ENCODE measurements around the gene BNIP3. TPM values are rescaled to one million over a fixed set of nuclear protein-coding genes. Genes with fewer than 3 reads are reported as not detected.
A peak's percentile ranks its signal among the peaks of the same experiment; 100 is the strongest.

Gene BNIP3
- total and polyA plus RNA-seq, 2 of the 13 experiments (the other 11 are each of a cell fraction or from before 2014, with no cell fraction given) = 73.7 to 223 TPM

DNA sequence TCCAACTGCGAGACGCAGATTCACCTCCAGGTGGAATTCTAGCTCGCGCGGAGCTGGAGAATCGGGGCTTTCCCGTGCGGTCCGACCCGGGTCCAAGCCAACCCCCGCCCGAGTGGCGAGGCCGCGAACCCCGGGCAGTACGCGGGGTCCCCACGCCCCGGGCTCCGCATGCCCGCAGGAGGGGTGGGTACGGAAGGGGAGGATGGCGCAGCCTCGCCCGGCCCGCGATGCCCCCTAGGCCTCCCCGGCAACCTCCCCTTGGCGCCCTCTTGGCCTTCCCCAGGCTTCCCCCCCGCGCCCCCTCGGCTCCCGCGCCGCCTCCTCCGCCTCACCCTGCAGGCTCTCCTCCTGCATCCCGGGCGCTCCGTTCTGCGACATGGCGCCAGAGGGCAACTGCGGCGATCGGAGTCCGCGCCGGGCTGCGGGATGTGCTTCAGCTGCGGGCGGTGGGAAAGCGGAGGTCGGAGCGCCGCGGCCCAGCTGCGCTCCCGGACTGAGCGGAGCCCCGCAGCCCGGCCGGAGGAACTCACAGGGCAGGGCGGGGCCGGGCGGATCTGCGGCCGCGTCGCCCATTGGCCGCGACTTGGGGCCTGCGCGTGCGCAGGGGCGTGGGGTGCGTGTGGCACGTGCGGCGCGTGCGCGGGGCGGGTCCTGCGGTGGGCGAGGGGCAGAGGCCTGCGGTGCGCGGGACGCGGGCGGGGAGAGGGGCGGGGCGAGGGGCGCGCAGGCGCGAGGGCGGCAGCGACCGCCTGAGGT is at the start of gene BNIP3 (continued):
- TF ChIP-seq, protein P1, sequence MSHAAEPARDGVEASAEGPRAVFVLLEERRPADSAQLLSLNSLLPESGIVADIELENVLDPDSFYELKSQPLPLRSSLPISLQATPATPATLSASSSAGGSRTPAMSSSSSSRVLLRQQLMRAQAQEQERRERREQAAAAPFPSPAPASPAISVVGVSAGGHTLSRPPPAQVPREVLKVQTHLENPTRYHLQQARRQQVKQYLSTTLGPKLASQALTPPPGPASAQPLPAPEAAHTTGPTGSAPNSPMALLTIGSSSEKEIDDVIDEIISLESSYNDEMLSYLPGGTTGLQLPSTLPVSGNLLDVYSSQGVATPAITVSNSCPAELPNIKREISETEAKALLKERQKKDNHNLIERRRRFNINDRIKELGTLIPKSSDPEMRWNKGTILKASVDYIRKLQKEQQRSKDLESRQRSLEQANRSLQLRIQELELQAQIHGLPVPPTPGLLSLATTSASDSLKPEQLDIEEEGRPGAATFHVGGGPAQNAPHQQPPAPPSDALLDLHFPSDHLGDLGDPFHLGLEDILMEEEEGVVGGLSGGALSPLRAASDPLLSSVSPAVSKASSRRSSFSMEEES (CRISPR knock-in tag; IDR thresholded peaks at IDR 0.05) = no peak
- TF ChIP-seq, protein P2, sequence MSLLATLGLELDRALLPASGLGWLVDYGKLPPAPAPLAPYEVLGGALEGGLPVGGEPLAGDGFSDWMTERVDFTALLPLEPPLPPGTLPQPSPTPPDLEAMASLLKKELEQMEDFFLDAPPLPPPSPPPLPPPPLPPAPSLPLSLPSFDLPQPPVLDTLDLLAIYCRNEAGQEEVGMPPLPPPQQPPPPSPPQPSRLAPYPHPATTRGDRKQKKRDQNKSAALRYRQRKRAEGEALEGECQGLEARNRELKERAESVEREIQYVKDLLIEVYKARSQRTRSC (CRISPR knock-in tag; IDR thresholded peaks at IDR 0.05; ENCODE audit: low read depth) = no peak
- TF ChIP-seq ZNF790 (CRISPR knock-in tag; IDR thresholded peaks at IDR 0.05; ENCODE audit: borderline replicate concordance) (no peak; the same call in 1 of the 2 replicates), HCFC1 (IDR thresholded peaks at IDR 0.05; ENCODE audit: low read depth, low read length) (no peak), ZMYM2 (CRISPR knock-in tag; IDR thresholded peaks at IDR 0.05) (no peak), SIX4 (CRISPR knock-in tag; IDR thresholded peaks at IDR 0.05) (peak; percentile 34; the same call in 1 of the 2 replicates), HNF4A (CRISPR knock-in tag; IDR thresholded peaks at IDR 0.05) (no peak; the same call in 1 of the 2 replicates), FOXK2 (IDR thresholded peaks at IDR 0.05) (no peak), MEIS2 (CRISPR knock-in tag; IDR thresholded peaks at IDR 0.05) (no peak; the same call in 1 of the 2 replicates), KLF9 (CRISPR knock-in tag; IDR thresholded peaks at IDR 0.05; ENCODE audit: low read depth) (no peak), SYNCRIP (IDR thresholded peaks at IDR 0.05; ENCODE audit: insufficient read depth, low read depth, low read length) (no peak), HES4 (CRISPR knock-in tag; IDR thresholded peaks at IDR 0.05; ENCODE audit: borderline replicate concordance) (peak; percentile 91), SRSF9 (IDR thresholded peaks at IDR 0.05; ENCODE audit: borderline replicate concordance, insufficient read depth, low read depth, low read length, poor library complexity, severe bottlenecking) (no peak), ZNF468 (CRISPR knock-in tag; IDR thresholded peaks at IDR 0.05) (peak; percentile 25; the same call in 1 of the 2 replicates), KAT2B (IDR thresholded peaks at IDR 0.05; ENCODE audit: borderline replicate concordance, low read depth, low read length) (no peak), CAMTA2 (CRISPR knock-in tag; IDR thresholded peaks at IDR 0.05; ENCODE audit: borderline replicate concordance) (no peak), ZFP41 (CRISPR knock-in tag; IDR thresholded peaks at IDR 0.05; ENCODE audit: borderline replicate concordance) (no peak)
- TF ChIP-seq, protein P3, sequence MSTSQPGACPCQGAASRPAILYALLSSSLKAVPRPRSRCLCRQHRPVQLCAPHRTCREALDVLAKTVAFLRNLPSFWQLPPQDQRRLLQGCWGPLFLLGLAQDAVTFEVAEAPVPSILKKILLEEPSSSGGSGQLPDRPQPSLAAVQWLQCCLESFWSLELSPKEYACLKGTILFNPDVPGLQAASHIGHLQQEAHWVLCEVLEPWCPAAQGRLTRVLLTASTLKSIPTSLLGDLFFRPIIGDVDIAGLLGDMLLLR (CRISPR knock-in tag; IDR thresholded peaks at IDR 0.05) = 0 out of 2 replicates have a peak, but pooled peaks have one; percentile 82
- TF ChIP-seq, protein P4, sequence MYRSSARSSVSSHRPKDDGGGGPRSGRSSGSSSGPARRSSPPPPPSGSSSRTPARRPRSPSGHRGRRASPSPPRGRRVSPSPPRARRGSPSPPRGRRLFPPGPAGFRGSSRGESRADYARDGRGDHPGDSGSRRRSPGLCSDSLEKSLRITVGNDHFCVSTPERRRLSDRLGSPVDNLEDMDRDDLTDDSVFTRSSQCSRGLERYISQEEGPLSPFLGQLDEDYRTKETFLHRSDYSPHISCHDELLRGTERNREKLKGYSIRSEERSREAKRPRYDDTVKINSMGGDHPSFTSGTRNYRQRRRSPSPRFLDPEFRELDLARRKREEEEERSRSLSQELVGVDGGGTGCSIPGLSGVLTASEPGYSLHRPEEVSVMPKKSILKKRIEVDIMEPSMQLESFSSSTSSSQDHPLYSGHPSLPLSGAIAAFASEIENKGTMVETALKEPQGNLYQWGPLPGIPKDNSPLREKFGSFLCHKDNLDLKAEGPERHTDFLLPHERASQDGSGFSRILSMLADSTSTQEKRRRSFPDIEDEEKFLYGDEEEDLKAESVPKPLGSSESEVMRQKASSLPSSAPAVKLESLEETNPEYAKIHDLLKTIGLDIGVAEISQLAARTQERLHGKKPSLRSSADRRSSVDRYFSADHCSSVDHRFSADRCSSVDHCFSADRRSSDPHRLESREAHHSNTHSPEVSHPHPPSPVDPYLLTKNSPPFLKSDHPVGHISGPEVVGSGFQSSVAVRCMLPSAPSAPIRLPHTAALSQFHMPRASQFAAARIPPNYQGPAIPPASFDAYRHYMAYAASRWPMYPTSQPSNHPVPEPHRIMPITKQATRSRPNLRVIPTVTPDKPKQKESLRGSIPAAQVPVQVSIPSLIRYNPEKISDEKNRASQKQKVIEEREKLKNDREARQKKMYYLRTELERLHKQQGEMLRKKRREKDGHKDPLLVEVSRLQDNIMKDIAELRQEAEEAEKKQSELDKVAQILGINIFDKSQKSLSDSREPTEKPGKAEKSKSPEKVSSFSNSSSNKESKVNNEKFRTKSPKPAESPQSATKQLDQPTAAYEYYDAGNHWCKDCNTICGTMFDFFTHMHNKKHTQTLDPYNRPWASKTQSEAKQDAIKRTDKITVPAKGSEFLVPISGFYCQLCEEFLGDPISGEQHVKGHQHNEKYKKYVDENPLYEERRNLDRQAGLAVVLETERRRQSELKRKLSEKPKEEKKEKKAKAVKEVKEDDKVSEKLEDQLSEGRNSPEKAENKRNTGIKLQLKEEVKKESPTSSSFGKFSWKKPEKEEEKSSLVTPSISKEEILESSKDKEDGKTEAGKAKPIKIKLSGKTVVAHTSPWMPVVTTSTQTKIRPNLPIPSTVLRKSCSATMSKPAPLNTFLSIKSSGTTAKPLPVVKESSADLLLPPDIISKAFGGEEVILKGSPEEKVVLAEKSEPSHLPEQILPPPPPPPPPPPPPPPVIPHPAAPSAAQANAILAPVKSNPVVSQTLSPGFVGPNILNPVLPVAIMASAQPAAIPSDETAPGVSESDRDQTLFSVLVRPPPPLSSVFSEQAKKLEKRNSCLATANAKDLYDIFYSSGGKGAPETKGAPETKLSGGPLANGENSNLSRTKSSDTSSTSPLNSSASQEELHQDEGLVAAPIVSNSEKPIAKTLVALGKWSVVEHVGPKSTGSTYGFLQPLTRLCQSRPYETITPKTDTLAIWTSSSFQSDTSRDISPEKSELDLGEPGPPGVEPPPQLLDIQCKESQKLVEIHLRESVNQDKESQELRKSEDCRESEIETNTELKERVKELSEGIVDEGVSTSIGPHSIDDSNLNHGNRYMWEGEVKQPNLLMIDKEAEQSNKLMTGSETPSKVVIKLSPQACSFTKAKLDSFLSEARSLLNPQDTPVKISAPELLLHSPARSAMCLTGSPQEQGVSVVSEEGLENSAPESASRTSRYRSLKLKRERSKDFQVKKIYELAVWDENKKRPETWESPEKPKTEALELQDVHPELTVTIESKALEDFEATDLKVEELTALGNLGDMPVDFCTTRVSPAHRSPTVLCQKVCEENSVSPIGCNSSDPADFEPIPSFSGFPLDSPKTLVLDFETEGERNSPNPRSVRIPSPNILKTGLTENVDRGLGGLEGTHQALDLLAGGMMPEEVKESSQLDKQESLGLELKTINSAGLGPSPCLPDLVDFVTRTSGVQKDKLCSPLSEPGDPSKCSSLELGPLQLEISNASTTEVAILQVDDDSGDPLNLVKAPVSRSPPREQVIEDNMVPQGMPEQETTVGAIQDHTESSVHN (CRISPR knock-in tag; IDR thresholded peaks at IDR 0.05) = no peak

Measured in HepG2 (cell line).